A549 (cell line): ENCODE measurements around the gene MINDY3. TPM values are rescaled to one million over a fixed set of nuclear protein-coding genes. Genes with fewer than 3 reads are reported as not detected.

Experiments used
- ATAC-seq, 2 experiments: fragments of 200-7000 bp in 1 of 2; fragments of >200 bp in 1 of 2; cut with Nextera tagmentation in 1 of 2; cut with Tn5 transposase in 1 of 2; 3 replicates each; pipeline versions ENCODE4 v1.8.0 to v1.9.1; 2018 to 2020; ENCODE audit warnings: mild to moderate bottlenecking in 1 of 2, moderate library complexity in 1 of 2
- CTCF ChIA-PET: fragments of 300-600 bp; sonication (Branson Sonifier 250); formaldehyde crosslinking; extraction: SDS; loops from one replicate; lab custom pipeline; 2021; ENCODE audit warnings: antibody characterized with exemption, inconsistent platforms; lab: Yijun Ruan, JAX
- POLR2A ChIA-PET: fragments of 350-600 bp; formaldehyde crosslinking; extraction: SDS; loops from one replicate; lab custom pipeline; 2021; ENCODE audit warnings: antibody characterized with exemption, inconsistent platforms; lab: Yijun Ruan, JAX
- DNase-seq, 2 experiments: peaks; one replicate each; pipeline versions ENCODE4 v3.0.0 to v3.0.0-alpha.2; 2011 to 2016; ENCODE audit warnings: low read depth in 1 of 2, low spot score in 1 of 2
- FAIRE-seq: peaks from 2 replicates; lab custom pipeline; 2011; peaks lifted over from hg19 to GRCh38; lab: Jason Lieb, UNC
- H3K27ac ChIP-seq, 2 experiments: fragments of >200 bp; sonication (Bioruptor Twin); formaldehyde crosslinking; 3 replicates each; pipeline ENCODE4 v1.5.1; 2016 to 2017
- H3K4me1 ChIP-seq: fragments of >200 bp; sonication (Bioruptor Twin); formaldehyde crosslinking; 3 replicates; pipeline ENCODE4 v1.6.1; 2016
- H3K4me2 ChIP-seq: fragments of >200 bp; sonication (Bioruptor Twin); formaldehyde crosslinking; 3 replicates; pipeline ENCODE4 v1.6.1; 2016
- H3K4me3 ChIP-seq: fragments of >200 bp; sonication (Bioruptor Twin); formaldehyde crosslinking; 3 replicates; pipeline ENCODE4 v1.5.1; 2016
- H3K9me3 ChIP-seq: fragments of >200 bp; sonication (Bioruptor Twin); formaldehyde crosslinking; 3 replicates; pipeline ENCODE4 v1.6.1; 2016
- BHLHE40 ChIP-seq: IDR thresholded peaks from 2 replicates; pipeline ENCODE4 v1.6.1; 2012; ENCODE audit warnings: low read depth, low read length, inconsistent platforms
- CBX8 ChIP-seq: fragments of 200-600 bp; sonication (generic); IDR thresholded peaks from 2 replicates; pipeline ENCODE4 v1.6.1; 2016
- EHMT2 ChIP-seq: fragments of 200-600 bp; sonication (generic); IDR thresholded peaks from 2 replicates; pipeline ENCODE4 v1.6.1; 2016; ENCODE audit warnings: antibody characterized with exemption, low read depth, mild to moderate bottlenecking, moderate library complexity
- HES2 ChIP-seq: fragments of >200 bp; sonication (Bioruptor Twin); formaldehyde crosslinking; IDR thresholded peaks from 2 replicates; pipeline ENCODE4 v1.6.1; 2016
- HEYL ChIP-seq: fragments of 250-450 bp; sonication (Bioruptor Pico); IDR thresholded peaks from 2 replicates; pipeline ENCODE4 v1.8.0; 2021; ENCODE audit warnings: mild to moderate bottlenecking, moderate library complexity
- HOXB5 ChIP-seq: fragments of 250-450 bp; sonication (Bioruptor Pico); IDR thresholded peaks from 2 replicates; pipeline ENCODE4 v1.5.0; 2020; ENCODE audit warnings: mild to moderate bottlenecking, moderate library complexity
- JUN ChIP-seq, 2 experiments: fragments of >200 bp; sonication (Bioruptor Twin); formaldehyde crosslinking; IDR thresholded peaks; 2 replicates in 1 of 2; 3 replicates in 1 of 2; pipeline ENCODE4 v1.6.1; 2016 to 2017
- MAX ChIP-seq: IDR thresholded peaks from 2 replicates; pipeline ENCODE4 v1.6.1; 2012
- PBX3 ChIP-seq: IDR thresholded peaks from 2 replicates; pipeline ENCODE4 v1.6.1; 2012
- POLR2A ChIP-seq: IDR thresholded peaks from 2 replicates; pipeline ENCODE4 v1.6.1; 2012; ENCODE audit warnings: mild to moderate bottlenecking, low read length
- RARB ChIP-seq: fragments of 250-450 bp; sonication (Bioruptor Pico); IDR thresholded peaks from 2 replicates; pipeline ENCODE4 v1.8.0; 2021; ENCODE audit warnings: mild to moderate bottlenecking, moderate library complexity
- SMC3 ChIP-seq: fragments of >200 bp; sonication (Bioruptor Twin); formaldehyde crosslinking; IDR thresholded peaks from 3 replicates; pipeline ENCODE4 v1.6.1; 2018; ENCODE audit warnings: inconsistent platforms
- WGBS: methylation state at CpG from one replicate; pipeline ENCODE4 v1.1.6; 2017; ENCODE audit errors: missing lambda C conversion rate; 5-methylcytosine and 5-hydroxymethylcytosine counted together
- polyA plus RNA-seq, 4 experiments: library from polyadenylated mRNA; depleted of rRNA in 3 of 4; stranded (reverse); fragments of >200 nt; fragmentation: RNase III in 1 of 4; extraction: RNeasy Plus Mini Kit Qiagen cat#74134 plus additional on column Dnase treatment in 1 of 4; gene quantifications; 2 replicates in 3 of 4; 3 replicates in 1 of 4; pipeline ENCODE4 v1.2.3, GENCODE V29; 2011 to 2017
- TF ChIP-seq, protein P1 (sequence below): fragments of 200-600 bp; sonication (generic); IDR thresholded peaks from 2 replicates; pipeline ENCODE4 v1.6.1; 2016; ENCODE audit warnings: antibody characterized with exemption, mild to moderate bottlenecking, moderate library complexity

MINDY3 gene
- polyA plus RNA-seq, 2 of the 4 experiments (the other 2 are of a cell fraction), result 14.4 to 25.3 TPM

DNA sequence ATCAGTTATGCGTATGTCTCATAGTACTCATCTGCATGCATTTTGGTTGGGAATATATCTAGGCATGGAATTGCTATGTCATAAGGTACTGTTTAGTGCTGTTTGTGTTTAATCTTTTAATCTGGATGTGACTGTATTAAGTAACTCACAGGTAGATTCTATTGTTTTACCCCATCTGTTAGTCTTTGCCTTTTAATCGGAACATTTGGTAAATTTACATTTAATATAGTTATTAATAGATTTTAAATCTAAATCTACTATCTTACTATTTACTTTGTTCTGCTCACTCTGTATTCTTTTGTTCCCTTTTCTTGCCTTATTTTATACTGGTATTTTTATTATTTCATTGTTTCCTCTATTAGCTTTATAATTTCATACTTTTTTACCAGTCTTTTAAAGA is 130.0 kb downstream of the MINDY3 start:
- no peak for FAIRE-seq
- POLR2A ChIA-PET, result no interaction called here
- WGBS, result 93% methylated on average over 2 of the region's 2 CpGs
- no peaks in the 10 kb centered on the region for H3K4me1 ChIP-seq
- no peak for DNase-seq
- CTCF ChIA-PET, result interaction anchor here (1.8 kb wide), 1 partner anchor 11 kb away, joined by 4 read pairs; the partner anchor contains the start of gene ITGA8
- no peak overlapping the region for H3K4me3 ChIP-seq
- H3K4me2 ChIP-seq, result no peak overlapping the region
- no peak for ATAC-seq
- no peak for TF ChIP-seq EHMT2
- no peak overlapping the region for H3K27ac ChIP-seq
- no peaks in the 10 kb centered on the region for H3K9me3 ChIP-seq

- ChIA-PET POLR2A (no interaction called here), CTCF (interaction anchor here (0.7 to 1.8 kb wide), 2 partner anchors 11 to 285 kb away, joined by 3 to 4 read pairs; partner anchors contain the start of gene ITGA8)
- Histone ChIP-seq H3K4me2 (no peak overlapping the region), H3K27ac (no peak overlapping the region), H3K9me3 (no peaks in the 10 kb centered on the region), H3K4me1 (no peaks in the 10 kb centered on the region), H3K4me3 (no peak overlapping the region)
- DNase-seq, result no peak
- no peak for FAIRE-seq
- WGBS, result 60% methylated on average over 7 of the region's 7 CpGs
- TF ChIP-seq JUN (IDR thresholded peaks at IDR 0.05), result no peak
- TF ChIP-seq HEYL (CRISPR knock-in tag), result no peak
- TF ChIP-seq CBX8, result no peak
- TF ChIP-seq PBX3, result no peak
- no peak for TF ChIP-seq POLR2A
- no peak for TF ChIP-seq RARB (CRISPR knock-in tag)
- TF ChIP-seq SMC3, result no peak
- no peak for TF ChIP-seq HES2
- TF ChIP-seq, protein P1, sequence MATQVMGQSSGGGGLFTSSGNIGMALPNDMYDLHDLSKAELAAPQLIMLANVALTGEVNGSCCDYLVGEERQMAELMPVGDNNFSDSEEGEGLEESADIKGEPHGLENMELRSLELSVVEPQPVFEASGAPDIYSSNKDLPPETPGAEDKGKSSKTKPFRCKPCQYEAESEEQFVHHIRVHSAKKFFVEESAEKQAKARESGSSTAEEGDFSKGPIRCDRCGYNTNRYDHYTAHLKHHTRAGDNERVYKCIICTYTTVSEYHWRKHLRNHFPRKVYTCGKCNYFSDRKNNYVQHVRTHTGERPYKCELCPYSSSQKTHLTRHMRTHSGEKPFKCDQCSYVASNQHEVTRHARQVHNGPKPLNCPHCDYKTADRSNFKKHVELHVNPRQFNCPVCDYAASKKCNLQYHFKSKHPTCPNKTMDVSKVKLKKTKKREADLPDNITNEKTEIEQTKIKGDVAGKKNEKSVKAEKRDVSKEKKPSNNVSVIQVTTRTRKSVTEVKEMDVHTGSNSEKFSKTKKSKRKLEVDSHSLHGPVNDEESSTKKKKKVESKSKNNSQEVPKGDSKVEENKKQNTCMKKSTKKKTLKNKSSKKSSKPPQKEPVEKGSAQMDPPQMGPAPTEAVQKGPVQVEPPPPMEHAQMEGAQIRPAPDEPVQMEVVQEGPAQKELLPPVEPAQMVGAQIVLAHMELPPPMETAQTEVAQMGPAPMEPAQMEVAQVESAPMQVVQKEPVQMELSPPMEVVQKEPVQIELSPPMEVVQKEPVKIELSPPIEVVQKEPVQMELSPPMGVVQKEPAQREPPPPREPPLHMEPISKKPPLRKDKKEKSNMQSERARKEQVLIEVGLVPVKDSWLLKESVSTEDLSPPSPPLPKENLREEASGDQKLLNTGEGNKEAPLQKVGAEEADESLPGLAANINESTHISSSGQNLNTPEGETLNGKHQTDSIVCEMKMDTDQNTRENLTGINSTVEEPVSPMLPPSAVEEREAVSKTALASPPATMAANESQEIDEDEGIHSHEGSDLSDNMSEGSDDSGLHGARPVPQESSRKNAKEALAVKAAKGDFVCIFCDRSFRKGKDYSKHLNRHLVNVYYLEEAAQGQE, result no peak
- no peak for TF ChIP-seq HOXB5
- no peak for TF ChIP-seq BHLHE40
- TF ChIP-seq MAX, result no peak
- ATAC-seq, result no peak
These were observed 130.4 kb downstream of the MINDY3 start for GRCh38 chr10:15729890-15730289.

Other genes starting within 250 kb of the MINDY3 start
- 0.12 TPM in 1 of 2 replicates, not detected in the other for gene ITGA8, start 140.6 kb downstream of the MINDY3 start, polyA plus RNA-seq (2011; rRNA removed)
- not detected in 3 replicates for gene ITGA8, start 140.6 kb downstream of the MINDY3 start, polyA plus RNA-seq (2017; fragmentation: RNase III; extraction: RNeasy Plus Mini Kit Qiagen cat#74134 plus additional on column Dnase treatment)